Measurements from ENCODE around the gene PEX14.

GRCh38 chr1:10613340-10613739, 138.6 kb downstream of the PEX14 start:
- no peak for TF ChIP-seq CTCF (IDR thresholded peaks at IDR 0.05)
- no peak for TF ChIP-seq POLR2A (IDR thresholded peaks at IDR 0.05)

All from heart left ventricle (tissue), 13 donors.